Activated T-cell treated with anti-CD3 and anti-CD28 coated beads, Interleukin-2, amount 50 U/mL, for 4 hours (primary cell): ENCODE results near the gene GUCY1A1. TPM values are rescaled to one million over a fixed set of nuclear protein-coding genes. Genes with fewer than 3 reads are reported as not detected.

Experiments
- ATAC-seq, 2 donors: fragments of 200-7000 bp; cut with Tn5 transposase; one replicate each; pipeline ENCODE4 v1.10.0; 2021
- DNase-seq: peaks from one replicate; pipeline ENCODE4 v3.0.0-alpha.2; 2020
- H3K27me3 Mint-ChIP-seq: one replicate; pipeline ENCODE4 v1.8.0; 2021; ENCODE audit warnings: low read depth, mixed read lengths
- H3K36me3 Mint-ChIP-seq: one replicate; pipeline ENCODE4 v1.8.0; 2022; ENCODE audit warnings: mixed read lengths; ENCODE audit not compliant: insufficient read depth
- H3K4me1 Mint-ChIP-seq: one replicate; pipeline ENCODE4 v1.8.0; 2021; ENCODE audit warnings: low read depth, mixed read lengths
- H3K4me3 Mint-ChIP-seq: one replicate; pipeline ENCODE4 v1.8.0; 2021; ENCODE audit warnings: mild to moderate bottlenecking, moderate library complexity, mixed read lengths
- H3K9me3 Mint-ChIP-seq: one replicate; pipeline ENCODE4 v1.8.0; 2021; ENCODE audit warnings: mixed read lengths
- total RNA-seq, 3 donors: library from RNA; stranded (reverse); gene quantifications; one replicate each; pipeline ENCODE4 v1.2.1, GENCODE V29; 2021

Gene GUCY1A1, protein sequence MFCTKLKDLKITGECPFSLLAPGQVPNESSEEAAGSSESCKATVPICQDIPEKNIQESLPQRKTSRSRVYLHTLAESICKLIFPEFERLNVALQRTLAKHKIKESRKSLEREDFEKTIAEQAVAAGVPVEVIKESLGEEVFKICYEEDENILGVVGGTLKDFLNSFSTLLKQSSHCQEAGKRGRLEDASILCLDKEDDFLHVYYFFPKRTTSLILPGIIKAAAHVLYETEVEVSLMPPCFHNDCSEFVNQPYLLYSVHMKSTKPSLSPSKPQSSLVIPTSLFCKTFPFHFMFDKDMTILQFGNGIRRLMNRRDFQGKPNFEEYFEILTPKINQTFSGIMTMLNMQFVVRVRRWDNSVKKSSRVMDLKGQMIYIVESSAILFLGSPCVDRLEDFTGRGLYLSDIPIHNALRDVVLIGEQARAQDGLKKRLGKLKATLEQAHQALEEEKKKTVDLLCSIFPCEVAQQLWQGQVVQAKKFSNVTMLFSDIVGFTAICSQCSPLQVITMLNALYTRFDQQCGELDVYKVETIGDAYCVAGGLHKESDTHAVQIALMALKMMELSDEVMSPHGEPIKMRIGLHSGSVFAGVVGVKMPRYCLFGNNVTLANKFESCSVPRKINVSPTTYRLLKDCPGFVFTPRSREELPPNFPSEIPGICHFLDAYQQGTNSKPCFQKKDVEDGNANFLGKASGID
- under 1 TPM in 2 of 3 donors, not detected in 1; 0.26 to 0.30 TPM for total RNA-seq

DNA sequence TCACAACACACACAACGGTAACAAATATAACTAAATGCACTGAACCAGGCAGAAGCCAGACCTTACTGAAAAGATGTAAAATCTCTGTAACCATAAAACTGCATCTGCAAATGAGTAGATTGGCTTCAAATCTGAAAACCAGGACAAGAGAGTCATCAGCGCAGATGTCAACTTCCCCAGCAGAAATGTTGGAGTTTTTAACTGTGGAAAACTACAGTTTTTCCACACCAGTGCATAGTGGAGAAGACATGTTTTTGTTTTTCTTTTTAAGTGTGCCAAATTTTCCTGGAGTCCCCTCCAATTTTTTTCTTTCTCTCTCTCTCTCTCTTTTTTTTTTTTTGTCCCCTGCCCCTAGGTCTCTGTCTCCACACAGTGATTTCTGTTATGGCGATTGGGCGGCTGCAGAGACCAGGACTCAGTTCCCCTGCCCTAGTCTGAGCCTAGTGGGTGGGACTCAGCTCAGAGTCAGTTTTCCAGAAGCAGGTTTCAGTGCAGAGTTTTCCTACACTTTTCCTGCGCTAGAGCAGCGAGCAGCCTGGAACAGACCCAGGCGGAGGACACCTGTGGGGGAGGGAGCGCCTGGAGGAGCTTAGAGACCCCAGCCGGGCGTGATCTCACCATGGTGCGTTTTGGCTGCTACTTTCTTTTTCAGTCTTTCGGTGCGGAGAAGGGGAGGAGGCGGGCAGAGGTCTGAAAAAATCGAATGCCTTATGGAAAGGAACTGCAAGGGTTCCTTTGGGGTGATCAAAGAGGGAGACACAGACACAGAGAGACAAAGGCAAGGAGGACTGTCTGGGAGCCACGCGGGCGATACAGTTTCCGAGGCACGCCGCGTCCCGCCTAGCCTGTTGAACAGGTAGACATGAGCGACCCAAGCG is at the start of gene GUCY1A1:
GUCY1A1 (plus strand) TSS at position 505 of the 878 bp plus-strand sequence. CDS start 30,020 bp downstream, outside the sequence.
- DNase-seq (no peak), ATAC-seq (peak; percentile 12 to 59)
- peak within 1 kb of the TSS; percentile 80 for H3K4me3 Mint-ChIP-seq
- no peaks in the 10 kb centered on the region for H3K36me3 Mint-ChIP-seq
- no peaks in the 10 kb centered on the region for H3K9me3 Mint-ChIP-seq
- peaks cover 12% of the 10 kb centered on the region for H3K4me1 Mint-ChIP-seq
- H3K27me3 Mint-ChIP-seq, result peaks cover 42% of the 10 kb centered on the region

DNA sequence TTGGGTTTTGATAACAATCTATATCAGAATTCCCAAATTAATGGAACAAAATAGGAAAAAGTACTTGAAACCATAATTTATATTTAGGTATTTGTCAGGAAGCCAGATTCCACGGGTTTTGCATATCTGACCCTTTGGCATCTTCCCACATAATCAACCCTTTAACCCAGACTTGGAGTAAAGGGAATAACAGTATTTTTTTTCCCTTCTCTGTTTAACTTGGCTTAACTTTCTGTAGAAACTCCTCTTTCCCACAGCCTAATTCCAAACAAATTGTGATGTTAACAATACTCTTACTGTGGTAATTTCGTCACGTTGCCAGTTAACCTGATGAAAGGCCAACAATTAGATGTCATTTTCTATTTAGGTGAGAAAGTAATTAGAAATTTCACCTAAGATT is 49.4 kb upstream of the GUCY1A1 start:
- no peak for ATAC-seq
- no peak overlapping the region for H3K4me3 Mint-ChIP-seq
- H3K9me3 Mint-ChIP-seq, result no peaks in the 10 kb centered on the region
- no peaks in the 10 kb centered on the region for H3K27me3 Mint-ChIP-seq
- DNase-seq, result no peak
- H3K36me3 Mint-ChIP-seq, result no peaks in the 10 kb centered on the region
- peaks cover 2% of the 10 kb centered on the region for H3K4me1 Mint-ChIP-seq

DNA sequence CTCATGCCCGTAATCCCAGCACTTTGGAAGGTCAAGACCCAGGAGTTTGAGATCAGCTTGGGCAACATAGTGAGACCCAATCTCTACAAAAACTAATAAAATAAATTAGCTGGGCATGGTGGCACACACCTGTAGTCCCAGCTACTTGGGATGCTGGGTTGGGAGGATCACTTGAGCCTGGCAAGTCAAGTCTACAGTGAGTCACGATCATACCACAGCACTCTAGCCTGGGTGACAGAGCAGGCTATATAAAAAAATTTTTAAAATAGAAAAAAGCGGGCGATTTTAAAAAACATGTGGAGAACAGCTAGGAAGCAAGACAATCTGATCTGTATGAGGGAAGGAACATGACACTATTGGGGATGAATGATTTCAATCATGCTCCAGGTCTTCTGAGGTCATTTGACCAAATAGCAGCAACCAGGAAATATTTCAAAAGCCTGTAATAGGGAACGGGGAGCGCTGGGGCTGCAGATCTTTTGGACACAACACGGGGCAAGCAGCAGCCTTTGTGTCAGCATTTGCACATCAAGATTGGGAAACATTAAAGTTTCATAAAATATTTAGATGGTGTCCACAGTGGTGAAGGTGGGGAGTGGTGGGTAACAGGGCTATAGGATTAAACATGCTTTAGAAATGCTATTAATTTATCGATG is 48.3 kb upstream of the GUCY1A1 start:
- no peaks in the 10 kb centered on the region for H3K9me3 Mint-ChIP-seq
- peaks cover 2% of the 10 kb centered on the region for H3K4me1 Mint-ChIP-seq
- no peak for DNase-seq
- ATAC-seq, result no peak
- H3K4me3 Mint-ChIP-seq, result no peak overlapping the region
- H3K36me3 Mint-ChIP-seq, result no peaks in the 10 kb centered on the region
- no peaks in the 10 kb centered on the region for H3K27me3 Mint-ChIP-seq

DNA sequence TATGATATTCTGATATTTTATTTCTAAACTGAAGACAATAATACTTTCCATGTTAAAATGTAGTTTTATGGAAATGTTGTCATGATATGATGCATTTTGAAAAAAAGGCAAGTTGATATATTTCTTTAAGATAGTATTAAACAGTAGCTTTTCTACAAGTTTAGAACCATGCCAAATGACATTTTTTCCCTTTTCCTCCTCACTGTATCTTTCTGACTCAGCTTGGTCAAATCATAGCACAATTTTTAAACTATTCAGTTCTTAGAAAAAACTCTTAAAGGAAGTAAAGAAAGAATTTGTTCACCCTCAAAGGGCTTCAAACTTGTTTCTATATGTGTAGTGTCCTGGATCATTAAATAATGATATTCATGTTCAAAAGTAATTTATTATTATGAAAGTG is 46.0 kb upstream of the GUCY1A1 start:
- H3K36me3 Mint-ChIP-seq, result no peaks in the 10 kb centered on the region
- no peaks in the 10 kb centered on the region for H3K27me3 Mint-ChIP-seq
- ATAC-seq, result no peak
- no peak for DNase-seq
- no peaks in the 10 kb centered on the region for H3K4me1 Mint-ChIP-seq
- H3K9me3 Mint-ChIP-seq, result no peaks in the 10 kb centered on the region
- H3K4me3 Mint-ChIP-seq, result no peak overlapping the region

DNA sequence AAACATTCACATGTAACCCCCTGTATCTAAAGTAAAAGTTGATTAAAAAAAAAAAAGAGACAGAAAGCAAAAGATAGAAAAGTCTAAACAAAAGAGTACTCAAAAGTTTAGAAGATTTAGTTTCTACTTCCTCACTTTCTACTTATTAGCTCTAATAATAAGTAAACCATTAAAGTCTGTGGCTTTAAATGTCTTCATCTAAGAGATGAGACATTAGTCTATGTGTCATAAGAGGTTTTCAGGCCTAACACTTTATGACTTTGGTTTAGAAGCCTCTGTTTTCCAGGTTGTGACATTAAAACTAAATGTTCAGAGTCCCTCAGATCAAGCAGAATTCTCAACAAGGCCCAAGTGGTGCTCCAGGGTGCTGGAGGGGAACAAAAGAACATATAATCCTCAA is 42.2 kb upstream of the GUCY1A1 start:
- DNase-seq (no peak), ATAC-seq (no peak)
- no peaks in the 10 kb centered on the region for H3K27me3 Mint-ChIP-seq
- no peak overlapping the region for H3K4me3 Mint-ChIP-seq
- no peaks in the 10 kb centered on the region for H3K36me3 Mint-ChIP-seq
- H3K4me1 Mint-ChIP-seq, result no peaks in the 10 kb centered on the region
- no peaks in the 10 kb centered on the region for H3K9me3 Mint-ChIP-seq

DNA sequence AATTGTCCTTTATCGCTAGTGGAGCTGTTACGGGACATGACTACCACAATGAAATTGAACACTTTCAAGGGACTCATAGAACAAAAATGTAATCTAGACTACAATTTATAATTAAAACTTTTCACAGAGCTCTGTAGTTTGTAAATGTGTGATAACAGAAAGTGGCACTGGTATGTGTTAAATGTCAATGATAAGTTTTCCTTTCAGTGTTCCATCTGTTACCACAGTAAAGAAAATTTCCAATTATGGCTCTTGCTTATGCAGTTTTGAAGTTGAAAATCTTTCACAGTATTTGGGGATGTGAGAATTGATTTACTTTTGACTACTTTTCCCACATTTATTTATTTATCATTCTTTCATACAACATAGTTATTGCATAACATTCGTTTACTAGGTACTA is 40.1 kb upstream of the GUCY1A1 start:
- no peak for ATAC-seq
- DNase-seq, result no peak
- H3K36me3 Mint-ChIP-seq, result no peaks in the 10 kb centered on the region
- no peak overlapping the region for H3K4me3 Mint-ChIP-seq
- H3K27me3 Mint-ChIP-seq, result no peaks in the 10 kb centered on the region
- no peaks in the 10 kb centered on the region for H3K9me3 Mint-ChIP-seq
- no peaks in the 10 kb centered on the region for H3K4me1 Mint-ChIP-seq

DNA sequence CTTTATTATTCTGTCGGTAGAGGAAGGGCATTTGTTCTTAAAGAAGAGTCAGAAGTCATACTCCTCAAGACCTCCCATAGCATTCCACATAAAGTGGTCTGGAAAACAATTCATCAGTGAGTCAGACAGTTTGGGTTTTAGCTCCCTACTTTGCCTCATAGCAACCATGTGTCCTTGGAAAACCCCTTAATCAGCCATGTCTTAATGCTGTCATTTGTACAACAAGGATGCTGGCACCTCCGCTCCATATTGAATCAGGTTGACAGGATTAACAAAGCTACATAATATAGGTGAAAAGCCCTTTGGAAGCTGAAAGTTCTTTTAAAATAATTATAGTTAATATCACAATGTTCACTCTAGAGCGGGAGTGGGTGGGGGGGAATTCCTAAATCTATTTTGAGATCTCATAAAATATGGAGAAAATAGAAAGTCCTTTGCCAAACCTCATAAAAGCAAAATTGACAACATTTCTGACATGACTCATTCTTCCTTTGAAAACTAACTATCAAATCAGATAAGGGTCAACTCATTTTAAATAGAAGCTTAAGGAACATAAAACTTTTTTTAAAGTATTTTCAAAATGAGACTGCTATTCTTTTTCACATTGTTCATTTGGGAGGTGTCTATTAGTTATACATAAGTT is 37.3 kb upstream of the GUCY1A1 start:
- no peaks in the 10 kb centered on the region for H3K9me3 Mint-ChIP-seq
- DNase-seq (no peak), ATAC-seq (peak; percentile 18 to 34)
- no peaks in the 10 kb centered on the region for H3K36me3 Mint-ChIP-seq
- H3K4me1 Mint-ChIP-seq, result no peaks in the 10 kb centered on the region
- H3K4me3 Mint-ChIP-seq, result no peak overlapping the region
- H3K27me3 Mint-ChIP-seq, result no peaks in the 10 kb centered on the region

DNA sequence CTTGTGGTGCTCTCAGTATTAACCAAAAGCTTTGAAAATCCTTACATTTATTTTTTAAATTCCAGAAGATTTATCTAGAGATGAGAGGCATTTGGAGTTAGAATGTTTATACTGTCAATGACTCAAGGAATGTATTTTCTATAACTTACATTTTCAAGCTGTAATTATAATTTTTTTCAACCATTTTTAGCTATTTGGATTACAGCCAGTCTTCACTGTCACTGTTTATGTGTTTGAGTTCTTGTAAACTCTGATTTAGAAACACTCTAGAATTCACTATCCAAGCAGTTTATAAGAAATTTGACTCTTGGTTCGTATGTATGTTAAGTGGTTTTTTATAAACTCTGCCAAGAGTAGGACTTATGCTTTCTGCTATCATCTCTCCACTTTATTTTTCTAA is 36.7 kb upstream of the GUCY1A1 start:
- Mint-ChIP-seq H3K4me3 (no peak overlapping the region), H3K27me3 (no peaks in the 10 kb centered on the region), H3K4me1 (no peaks in the 10 kb centered on the region), H3K36me3 (no peaks in the 10 kb centered on the region), H3K9me3 (no peaks in the 10 kb centered on the region)
- DNase-seq, result no peak
- ATAC-seq, result no peak

DNA sequence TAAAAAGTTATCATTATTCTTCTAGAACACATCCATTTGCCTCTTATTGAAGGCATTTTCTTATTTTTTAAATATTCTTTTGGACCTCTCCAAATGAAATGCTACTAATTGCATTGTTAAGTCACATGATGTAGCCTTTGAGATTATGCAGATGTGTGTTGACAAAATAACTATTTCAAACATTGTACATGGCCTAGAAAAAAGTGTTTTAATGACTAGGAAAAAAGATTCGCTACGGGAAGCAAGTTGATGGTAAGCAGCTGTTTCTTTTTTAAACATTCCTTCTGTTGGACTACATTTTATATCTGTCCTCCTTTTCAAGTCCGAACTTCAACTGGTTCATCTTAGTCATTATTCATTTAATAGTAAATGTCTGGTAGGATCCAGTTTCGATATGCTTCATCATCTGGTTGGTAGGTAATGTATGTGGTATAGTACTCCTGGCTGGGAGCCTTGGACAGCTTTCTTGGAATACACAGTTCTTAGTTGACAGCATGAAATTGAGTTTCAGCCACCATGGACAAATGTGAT is 34.3 kb upstream of the GUCY1A1 start:
- no peak overlapping the region for H3K4me3 Mint-ChIP-seq
- no peaks in the 10 kb centered on the region for H3K4me1 Mint-ChIP-seq
- ATAC-seq (no peak), DNase-seq (no peak)
- no peaks in the 10 kb centered on the region for H3K9me3 Mint-ChIP-seq
- H3K36me3 Mint-ChIP-seq, result no peaks in the 10 kb centered on the region
- no peaks in the 10 kb centered on the region for H3K27me3 Mint-ChIP-seq

DNA sequence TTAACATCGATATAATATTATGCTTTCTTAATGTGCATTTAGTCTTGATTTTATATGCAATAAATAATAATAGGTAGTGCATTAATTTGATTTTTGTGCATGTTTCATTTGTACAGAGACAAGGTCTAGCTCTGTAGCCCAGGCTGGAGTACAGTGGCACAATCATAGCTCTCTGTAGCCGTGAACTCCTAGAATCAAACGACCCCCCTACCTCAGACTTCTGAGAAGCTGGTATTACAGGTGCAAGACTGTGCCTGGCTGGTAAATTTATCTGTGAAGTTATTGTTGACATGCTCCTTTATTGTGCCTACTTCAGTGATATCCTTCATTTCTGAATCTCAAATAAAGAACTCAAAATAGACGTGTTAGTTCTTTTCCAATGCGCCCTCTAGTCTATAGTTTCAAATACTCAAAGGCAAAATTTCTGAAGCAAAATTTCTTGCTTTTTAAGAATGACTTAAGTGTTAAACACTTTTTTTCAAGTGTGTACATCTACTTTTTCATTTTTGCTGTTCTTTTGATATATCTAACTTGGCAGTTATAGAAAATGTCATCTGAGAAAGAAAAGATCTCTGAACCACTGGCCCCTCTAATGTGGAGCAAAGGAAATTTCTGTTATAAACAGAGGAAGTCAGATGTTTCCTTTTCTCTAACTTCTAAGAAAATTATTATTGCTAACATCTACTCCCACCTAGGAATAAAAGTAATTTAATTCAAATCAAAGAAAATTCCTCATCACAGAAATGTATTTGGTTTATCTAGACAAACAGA is 28.3 kb upstream of the GUCY1A1 start:
- no peaks in the 10 kb centered on the region for H3K9me3 Mint-ChIP-seq
- no peak for ATAC-seq
- H3K4me3 Mint-ChIP-seq, result no peak overlapping the region
- H3K4me1 Mint-ChIP-seq, result peaks cover 5% of the 10 kb centered on the region
- no peaks in the 10 kb centered on the region for H3K27me3 Mint-ChIP-seq
- no peak for DNase-seq
- H3K36me3 Mint-ChIP-seq, result no peaks in the 10 kb centered on the region

DNA sequence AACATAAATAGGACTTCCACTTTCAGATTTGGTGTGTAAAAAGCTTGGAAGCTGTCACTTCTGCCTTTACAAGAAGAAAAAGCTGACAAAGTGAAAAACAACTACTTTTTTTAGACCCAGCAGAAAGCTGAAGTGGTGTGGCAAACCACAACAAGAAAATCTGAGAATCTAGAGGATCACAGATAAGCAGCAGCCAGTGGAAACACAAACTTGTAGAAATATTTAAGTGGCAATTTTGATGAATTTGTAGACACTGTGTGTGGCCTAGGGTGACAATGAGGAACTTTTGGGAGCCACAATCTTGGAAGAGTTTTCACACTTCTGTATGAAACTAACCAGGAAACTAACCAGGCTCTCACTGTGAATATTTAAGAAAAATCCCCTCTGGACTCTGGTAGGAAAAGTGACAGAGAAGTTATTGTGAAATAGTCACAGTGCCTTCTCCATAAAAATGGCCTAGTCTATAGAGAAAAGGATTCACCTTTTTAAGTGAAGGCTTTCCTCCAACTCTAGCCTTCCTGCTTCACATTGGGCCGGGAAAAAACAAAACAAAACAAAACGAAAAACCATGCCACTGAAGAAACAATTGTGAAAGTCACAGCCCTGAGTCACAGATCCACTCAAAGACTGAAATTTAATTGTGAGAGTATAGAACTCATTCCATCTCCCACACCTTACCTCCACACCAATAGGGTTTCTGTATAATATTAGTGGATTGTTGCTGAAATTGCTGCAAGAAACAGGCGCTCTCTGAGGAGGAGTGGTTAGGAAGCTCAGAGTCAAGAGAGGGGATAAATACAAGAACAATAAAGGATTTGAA is 26.7 kb upstream of the GUCY1A1 start:
- no peak for DNase-seq
- H3K27me3 Mint-ChIP-seq, result no peaks in the 10 kb centered on the region
- no peak overlapping the region for H3K4me3 Mint-ChIP-seq
- peaks cover 5% of the 10 kb centered on the region for H3K4me1 Mint-ChIP-seq
- H3K9me3 Mint-ChIP-seq, result no peaks in the 10 kb centered on the region
- peak; percentile 49 to 73 for ATAC-seq
- no peaks in the 10 kb centered on the region for H3K36me3 Mint-ChIP-seq

DNA sequence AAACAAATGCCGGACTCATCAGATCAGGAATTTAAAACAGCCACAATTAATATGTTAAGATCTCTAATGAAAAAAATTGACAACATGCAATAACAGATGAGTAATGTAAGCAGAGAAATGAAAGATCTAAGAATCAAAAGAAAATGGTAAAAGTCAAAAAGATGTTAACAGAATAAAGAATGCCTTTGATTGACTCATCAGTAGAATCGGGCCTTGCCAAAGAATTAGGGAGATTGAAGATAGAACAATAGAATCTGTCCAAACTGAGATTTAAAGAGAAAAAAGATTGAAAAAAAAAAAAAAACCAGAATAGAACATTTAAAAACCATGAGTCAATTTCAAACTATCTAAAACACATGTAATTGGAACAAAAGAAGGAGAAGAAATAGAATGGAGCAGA is 25.9 kb upstream of the GUCY1A1 start:
- no peaks in the 10 kb centered on the region for H3K9me3 Mint-ChIP-seq
- ATAC-seq (no peak), DNase-seq (no peak)
- peaks cover 5% of the 10 kb centered on the region for H3K4me1 Mint-ChIP-seq
- no peaks in the 10 kb centered on the region for H3K27me3 Mint-ChIP-seq
- no peak overlapping the region for H3K4me3 Mint-ChIP-seq
- H3K36me3 Mint-ChIP-seq, result no peaks in the 10 kb centered on the region
